Amniotic epithelial cell (primary cell): ENCODE results near the gene LIF.
A peak's percentile ranks its signal among the peaks of the same experiment; 100 is the strongest.

Source experiments
- DNase-seq: peaks from one replicate; pipeline ENCODE4 v3.0.0-alpha.2; 2010; ENCODE audit warnings: low read depth

LIF gene

GRCh38 chr22:30262917-30263741 lies 16.6 kb upstream of the LIF start:
- no peak for DNase-seq

DNA sequence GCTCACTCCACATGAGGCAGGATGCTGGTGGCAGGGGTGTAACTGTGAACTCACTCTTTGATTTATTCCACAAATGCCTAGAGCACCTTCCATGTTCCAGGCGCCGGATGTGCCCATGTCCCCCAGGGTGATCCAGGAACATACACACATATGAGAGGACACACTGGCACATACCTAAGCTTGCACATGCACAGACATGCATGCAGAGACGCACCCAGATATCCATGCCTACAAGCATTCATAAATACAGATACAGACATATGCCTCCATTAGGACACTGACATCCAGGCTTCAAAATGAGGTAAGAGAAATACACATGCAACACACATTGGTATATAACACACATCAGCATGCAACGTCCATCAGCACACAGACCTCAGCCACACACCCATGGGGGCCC lies 15.6 kb upstream of the LIF start:
- DNase-seq = no peak

DNA sequence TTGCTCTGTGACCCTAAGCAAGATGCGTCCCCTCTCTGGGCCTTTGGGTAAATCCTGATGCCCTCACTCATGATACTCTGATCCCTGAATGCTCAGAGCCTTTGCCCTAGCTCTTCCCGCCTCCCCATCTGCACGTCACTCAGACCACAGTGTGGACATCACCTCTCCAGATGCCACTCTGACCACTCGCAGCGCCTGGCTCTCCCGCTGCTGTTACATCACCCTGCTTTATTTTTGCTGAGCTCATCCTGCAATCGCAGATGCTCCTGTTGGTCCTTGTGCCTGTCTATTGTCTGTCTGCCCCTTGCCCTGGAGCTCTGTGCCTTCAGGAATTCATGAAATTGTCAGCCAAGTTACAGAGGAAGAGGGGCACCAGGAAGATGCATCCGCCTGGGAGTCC lies 14.6 kb upstream of the LIF start:
- DNase-seq = peak; percentile 84

DNA sequence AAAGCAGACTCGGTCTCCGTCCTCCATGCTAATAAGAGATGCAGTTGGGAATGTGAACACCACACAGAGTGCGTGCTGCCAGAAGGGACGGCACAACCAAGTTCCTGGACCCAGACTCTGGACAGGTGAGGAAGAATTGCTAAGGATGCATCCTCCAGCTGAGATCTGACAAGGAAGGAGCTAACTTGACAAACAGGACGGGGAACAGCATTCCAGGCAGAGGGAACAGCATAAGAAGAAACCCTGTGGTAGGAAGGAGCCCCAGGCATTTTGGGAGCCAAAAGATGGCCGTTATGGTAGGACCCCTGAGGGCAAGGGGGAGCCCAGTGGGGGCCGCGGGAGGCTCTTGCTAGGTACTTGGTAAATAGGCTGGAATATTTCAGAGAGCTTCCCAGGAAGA lies 14.1 kb upstream of the LIF start:
- DNase-seq = no peak

- DNase-seq = no peak
These were observed 13.7 kb upstream of the LIF start for GRCh38 chr22:30260276-30260675.

DNA sequence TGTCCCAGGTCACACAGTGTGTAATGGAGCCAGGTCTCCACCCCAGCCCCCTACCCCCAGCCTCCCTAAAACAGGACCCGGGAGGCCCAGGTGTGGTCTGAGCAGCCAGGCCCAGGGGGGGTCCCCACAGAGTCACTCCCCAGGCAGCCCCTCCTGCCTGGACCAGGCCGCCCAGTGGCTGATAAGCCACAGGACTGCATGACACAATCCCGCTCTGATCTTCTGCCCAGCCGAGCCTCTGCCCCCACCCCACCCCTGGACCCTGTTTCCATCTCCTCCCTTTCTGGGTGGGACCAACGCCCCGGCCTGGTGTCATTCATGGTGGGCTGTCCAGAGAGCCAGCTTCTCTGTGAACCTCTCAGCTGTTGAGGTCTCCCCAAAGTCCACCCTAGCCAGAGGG lies 7.8 kb upstream of the LIF start:
- DNase-seq = no peak

DNA sequence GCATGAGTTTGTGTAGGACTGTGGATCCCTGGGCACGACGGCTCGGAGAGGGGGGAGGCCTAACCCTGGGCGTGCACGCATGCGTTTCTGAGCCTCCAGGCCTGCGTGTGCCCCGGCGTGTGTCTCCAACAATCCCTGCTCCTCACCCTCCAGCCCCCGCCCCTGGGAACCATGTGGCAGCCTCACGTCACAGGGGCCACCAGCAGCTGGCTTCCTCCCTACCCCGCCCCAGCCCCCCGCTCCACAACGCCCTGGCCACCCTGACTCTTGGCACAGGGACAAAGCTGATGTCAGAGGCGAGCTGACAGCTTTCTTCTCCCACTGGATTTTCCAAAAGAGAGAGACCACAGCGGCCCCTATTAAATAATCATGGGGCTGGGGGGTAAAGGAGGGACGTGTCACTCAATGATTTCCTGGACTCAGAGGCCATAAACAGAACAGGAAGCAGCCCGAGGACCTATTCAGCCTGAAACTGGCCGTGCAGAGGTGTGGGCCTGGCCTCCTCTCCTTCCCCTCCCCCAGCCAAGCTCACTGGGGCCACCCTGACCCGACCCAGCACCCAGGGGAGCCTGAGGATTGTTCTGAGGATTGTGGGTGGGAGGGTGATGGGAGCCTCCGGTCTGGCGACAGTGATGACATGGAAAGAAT lies 6.8 kb upstream of the LIF start:
- DNase-seq = no peak

DNA sequence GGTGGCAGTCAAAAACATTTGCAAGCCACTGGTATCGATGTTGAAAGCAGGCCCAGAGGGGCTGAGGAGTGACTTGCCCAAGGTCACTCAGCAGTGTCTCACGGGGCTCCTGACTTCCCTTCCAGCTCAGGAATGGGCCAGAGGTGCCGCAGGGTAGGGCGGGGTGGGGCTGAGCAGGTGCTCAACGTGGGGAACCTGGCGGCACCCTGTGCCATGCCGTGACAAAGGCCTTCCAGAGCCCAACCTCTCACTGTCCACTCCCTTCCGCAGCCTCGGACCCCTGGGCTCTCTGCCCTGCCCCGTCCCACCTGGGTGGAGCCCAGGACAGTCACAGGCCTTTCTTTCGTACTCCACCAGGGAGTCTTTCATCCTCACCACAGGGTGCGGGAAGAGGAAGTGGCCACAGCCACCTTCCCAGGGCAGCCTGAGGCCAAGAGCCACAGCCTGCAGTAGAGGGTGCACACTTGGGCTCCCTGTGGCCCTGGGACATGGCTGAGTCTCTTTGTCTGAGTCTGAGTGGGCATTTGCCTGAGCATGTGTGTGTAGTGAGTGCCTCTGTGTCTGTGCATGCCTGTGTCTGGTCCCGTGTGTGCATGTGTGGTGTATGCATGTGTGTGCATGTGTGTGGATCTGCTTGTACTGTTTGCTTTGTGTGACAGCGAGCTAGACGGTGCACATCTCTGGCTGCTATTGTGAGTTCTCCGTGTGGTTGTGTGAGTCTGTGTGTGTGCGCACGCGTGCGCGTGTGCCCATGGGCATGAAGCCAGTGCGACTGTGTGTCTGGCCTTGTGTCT lies 6.0 kb upstream of the LIF start:
- no peak for DNase-seq

DNA sequence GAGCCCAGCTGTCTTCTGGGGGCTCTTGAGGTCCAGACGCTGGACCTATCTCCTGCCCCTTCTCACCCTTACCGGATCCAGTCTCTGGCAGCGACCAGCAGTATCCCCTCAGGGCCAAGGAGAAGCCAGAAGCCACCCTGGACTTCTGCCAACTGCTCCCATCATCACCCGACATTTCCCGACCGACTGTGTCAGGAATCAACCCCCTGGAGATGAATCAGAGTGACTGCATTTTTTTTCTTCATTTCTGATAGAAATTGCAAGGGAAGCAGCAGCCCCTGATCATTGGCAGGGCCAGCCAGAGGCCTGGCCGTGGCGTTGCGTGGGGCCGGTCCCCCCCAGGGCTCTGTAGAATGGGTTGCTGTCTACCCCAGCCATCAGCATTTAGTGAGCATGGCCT lies 5.2 kb upstream of the LIF start:
- DNase-seq = no peak

DNA sequence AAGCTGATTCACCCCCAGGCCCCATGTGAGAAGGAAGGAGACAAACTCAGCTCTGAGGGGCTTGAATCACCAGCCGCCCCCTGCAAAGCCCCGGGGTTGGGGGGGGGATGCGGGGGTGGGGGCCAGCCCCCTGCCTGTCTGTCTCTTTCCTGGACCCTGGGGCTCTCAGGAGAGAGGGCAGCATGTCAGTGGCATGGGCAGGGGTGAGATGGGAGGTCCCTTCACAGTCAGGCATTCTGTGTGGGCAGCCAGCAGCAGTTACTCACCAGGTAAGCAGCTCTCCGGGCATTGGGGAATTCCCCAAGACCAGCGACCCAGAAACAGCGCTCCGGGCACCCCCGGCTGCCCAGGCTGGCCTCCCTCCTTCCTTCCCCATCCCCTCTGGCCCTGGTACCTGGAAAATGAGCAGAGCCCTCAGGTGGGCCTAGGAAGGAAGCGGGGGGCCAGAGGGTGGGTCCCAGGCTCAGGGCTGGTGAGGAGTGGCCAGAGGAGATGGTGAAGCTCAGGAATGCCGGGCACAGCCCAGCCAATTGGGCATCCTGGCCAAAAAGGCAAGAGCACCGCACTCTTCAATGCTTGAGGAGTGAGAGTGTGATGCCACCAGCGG lies 4.2 kb upstream of the LIF start:
- peak; percentile 75 for DNase-seq

- no peak for DNase-seq
These were observed 3.5 kb upstream of the LIF start for GRCh38 chr22:30250039-30250565.

- no peak for DNase-seq
These were observed 2.8 kb upstream of the LIF start for GRCh38 chr22:30249049-30250038.

DNA sequence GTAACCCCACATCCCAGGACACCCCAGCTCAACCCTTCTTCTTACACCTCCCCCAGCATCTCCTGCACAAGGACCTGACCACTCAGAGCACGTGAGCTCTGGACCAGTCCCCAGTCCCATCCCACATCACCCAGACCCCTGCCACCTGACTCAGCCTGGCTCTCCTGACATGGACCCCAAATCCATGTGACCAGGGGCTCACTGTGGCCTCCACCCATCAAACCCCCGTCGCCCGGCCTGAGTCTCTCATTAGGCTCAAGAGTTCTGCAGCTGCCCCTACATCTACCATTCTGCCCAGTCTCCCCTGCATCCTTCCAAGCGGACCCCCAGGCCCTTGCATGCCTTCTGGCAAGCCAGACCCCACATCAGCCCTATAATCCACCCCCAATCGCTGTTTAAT lies 1.9 kb upstream of the LIF start:
- DNase-seq = no peak

DNA sequence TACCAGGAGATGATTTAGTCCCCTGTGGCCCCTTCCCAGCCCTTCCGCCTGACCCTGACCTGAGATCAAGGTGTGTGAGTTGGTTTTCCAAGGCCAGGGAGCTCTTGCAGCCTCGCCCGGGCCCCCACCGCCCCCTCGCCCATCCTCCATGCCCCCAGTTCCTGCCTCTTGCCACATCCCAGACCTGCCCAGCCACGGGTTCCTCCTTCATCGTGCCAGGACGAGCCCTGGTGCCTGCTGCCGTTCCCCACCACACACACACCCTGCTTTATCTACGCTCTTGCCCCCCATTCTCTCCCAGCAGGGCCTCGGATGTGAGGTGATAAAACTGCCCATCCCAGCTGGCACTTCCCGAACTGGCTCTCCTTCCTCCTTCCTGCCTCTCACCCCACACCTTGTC lies 1.4 kb upstream of the LIF start:
- no peak for DNase-seq

DNA sequence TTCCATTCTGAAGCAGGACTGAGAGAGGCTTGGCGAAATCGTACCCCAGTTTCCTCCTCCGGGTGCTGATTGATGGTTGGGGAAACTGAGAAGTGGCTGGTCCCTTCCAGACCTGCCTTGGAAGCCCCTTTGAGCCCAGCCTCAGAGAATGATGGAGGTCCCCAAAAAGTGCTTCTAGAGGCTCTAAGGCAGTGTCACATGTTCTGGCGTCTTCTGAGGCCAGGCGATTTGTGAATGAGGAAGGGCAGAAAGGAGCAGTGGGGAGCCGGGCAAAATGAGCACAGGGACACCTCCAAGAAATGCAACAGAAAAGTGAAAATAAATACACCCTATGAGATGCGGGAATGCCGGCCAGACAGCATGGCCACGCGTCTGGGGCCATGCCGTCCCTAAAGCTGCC lies 1.0 kb upstream of the LIF start:
- DNase-seq = no peak

DNA sequence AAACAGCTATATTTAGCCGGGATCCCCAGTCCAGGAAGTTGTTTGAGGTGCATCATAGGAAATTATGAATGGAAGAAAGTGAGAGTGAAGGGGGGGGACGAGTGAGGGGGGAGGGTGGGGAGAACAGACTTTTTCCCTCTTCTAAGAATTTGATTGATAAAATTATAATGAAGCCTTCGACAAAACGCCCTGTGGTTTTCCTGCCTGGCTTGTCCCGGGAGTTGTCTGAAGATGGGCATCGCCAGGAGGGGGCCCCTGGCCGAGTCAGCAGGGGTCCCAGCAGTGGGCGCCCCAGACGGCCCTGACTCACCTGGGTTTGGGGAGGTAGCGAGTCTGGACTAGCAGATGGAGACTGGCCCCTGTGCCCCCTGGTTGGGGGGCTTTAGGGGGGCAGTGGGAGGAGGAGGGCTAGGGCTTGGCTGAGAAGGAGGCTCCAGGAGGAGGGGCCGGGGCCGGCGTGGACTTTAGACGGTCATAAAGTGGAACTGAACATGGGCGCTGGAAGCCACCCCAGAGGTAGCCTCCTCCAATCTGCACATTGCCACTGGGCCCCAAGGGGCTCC lies 336 bp upstream of the LIF start:
- DNase-seq = no peak

- DNase-seq = no peak
These were observed 1.2 kb downstream of the LIF start for GRCh38 chr22:30245181-30245984.

DNA sequence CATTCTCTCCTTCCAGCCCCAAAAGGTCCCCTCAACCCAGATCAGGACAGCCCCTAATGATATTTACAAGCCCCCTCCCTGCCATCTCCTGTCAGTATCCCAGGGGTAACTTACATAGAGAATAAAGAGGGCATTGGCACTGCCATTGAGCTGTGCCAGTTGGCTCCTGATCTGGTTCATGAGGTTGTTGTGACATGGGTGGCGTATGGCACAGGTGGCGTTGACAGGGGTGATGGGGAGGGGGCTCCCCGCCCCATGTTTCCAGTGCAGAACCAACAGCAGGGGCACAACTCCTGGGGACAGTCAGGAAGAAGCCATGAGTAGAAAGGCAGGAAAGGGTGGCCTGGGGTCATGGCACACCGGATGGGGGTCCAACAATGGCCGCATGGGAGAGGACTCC lies 1.9 kb downstream of the LIF start:
- DNase-seq = no peak

- no peak for DNase-seq
These were observed 2.5 kb downstream of the LIF start for GRCh38 chr22:30244066-30244465.

DNA sequence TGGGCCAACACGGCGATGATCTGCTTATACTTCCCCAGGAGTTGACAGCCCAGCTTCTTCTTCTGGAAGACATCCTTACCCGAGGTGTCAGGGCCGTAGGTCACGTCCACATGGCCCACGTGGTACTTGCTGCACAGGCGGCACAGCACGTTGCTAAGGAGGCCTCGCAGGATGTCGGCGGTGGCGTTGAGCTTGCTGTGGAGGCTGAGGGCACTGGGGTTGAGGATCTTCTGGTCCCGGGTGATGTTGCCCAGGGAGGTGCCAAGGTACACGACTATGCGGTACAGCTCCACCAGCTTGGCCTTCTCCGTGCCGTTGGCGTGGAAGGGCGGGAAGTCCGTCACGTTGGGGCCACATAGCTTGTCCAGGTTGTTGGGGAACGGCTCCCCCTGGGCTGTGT lies 2.9 kb downstream of the LIF start:
- no peak for DNase-seq
